ENCODE results near the gene ARID1B. TPM values are rescaled to one million over a fixed set of nuclear protein-coding genes. Genes with fewer than 3 reads are reported as not detected.

The ARID1B gene
- total and polyA plus RNA-seq, 10 donors, result 17.7 to 223 (median 141) TPM

GRCh38 chr6:156878681-156879080, 101.5 kb downstream of the ARID1B start:
- Histone ChIP-seq H3K9me3 (no peaks in the 10 kb centered on the region), H3K27me3 (replicated peaks in 1 of 7) (no peaks in the 10 kb centered on the region), H3K4me3 (no peak overlapping the region), H3K4me1 (peaks cover 21 to 97% (median 59%) of the 10 kb centered on the region in 6 donors), H3K27ac (no peak overlapping the region), H3K36me3 (peaks cover 0 to 9% (median 0%) of the 10 kb centered on the region in 6 donors)
- WGBS, 5 donors, result 81 to 93% (median 88%) methylated on average over 4 of the region's 4 CpGs
- intact Hi-C loops (cut with DNase I; ENCODE audit: low total_unique reads), result no loop called here
- no peak for TF ChIP-seq POLR2A (IDR thresholded peaks at IDR 0.05)
- no peak for TF ChIP-seq CTCF (IDR thresholded peaks at IDR 0.05 in 8 of 11, conservative IDR thresholded peaks at IDR 0.05 in 3 of 11)
- no peak for TF ChIP-seq POLR2AphosphoS5 (IDR thresholded peaks at IDR 0.05)
- no peak for DNase-seq

GRCh38 chr6:156879186-156879585, 102.0 kb downstream of the ARID1B start:
- Histone ChIP-seq H3K4me1 (peaks cover 22 to 97% (median 63%) of the 10 kb centered on the region in 6 donors), H3K27me3 (replicated peaks in 1 of 7) (no peaks in the 10 kb centered on the region), H3K9me3 (no peaks in the 10 kb centered on the region), H3K36me3 (peaks cover 0 to 4% (median 0%) of the 10 kb centered on the region in 6 donors), H3K4me3 (no peak overlapping the region), H3K27ac (no peak overlapping the region)
- TF ChIP-seq CTCF (IDR thresholded peaks at IDR 0.05 in 8 of 11, conservative IDR thresholded peaks at IDR 0.05 in 3 of 11), result no peak
- TF ChIP-seq POLR2AphosphoS5 (IDR thresholded peaks at IDR 0.05), result no peak
- TF ChIP-seq POLR2A (IDR thresholded peaks at IDR 0.05), result no peak
- no peak for DNase-seq
- intact Hi-C loops (cut with DNase I; ENCODE audit: low total_unique reads), result no loop called here
- WGBS, 5 donors, result 86 to 95% (median 89%) methylated on average over 4 of the region's 4 CpGs

GRCh38 chr6:156879591-156879990, 102.4 kb downstream of the ARID1B start:
- Histone ChIP-seq H3K4me3 (no peak overlapping the region), H3K27ac (no peak overlapping the region), H3K4me1 (peaks cover 22 to 97% (median 64%) of the 10 kb centered on the region in 6 donors), H3K27me3 (replicated peaks in 1 of 7) (no peaks in the 10 kb centered on the region), H3K36me3 (no peaks in the 10 kb centered on the region), H3K9me3 (no peaks in the 10 kb centered on the region)
- 75 to 80% (median 77%) methylated on average over 3 of the region's 3 CpGs for WGBS, 5 donors
- TF ChIP-seq POLR2A (IDR thresholded peaks at IDR 0.05) (no peak), POLR2AphosphoS5 (IDR thresholded peaks at IDR 0.05) (no peak), CTCF (IDR thresholded peaks at IDR 0.05 in 8 of 11, conservative IDR thresholded peaks at IDR 0.05 in 3 of 11) (no peak)
- DNase-seq, result no peak
- intact Hi-C loops (cut with DNase I; ENCODE audit: low total_unique reads), result no loop called here

- no peak overlapping the region for H3K4me3 ChIP-seq
- H3K27me3 ChIP-seq (replicated peaks in 1 of 7), result no peaks in the 10 kb centered on the region
- WGBS, 5 donors, result 92 to 99% (median 96%) methylated on average over 3 of the region's 3 CpGs
- no peak overlapping the region for H3K27ac ChIP-seq
- intact Hi-C loops (cut with DNase I; ENCODE audit: low total_unique reads), result no loop called here
- DNase-seq, result no peak
- H3K4me1 ChIP-seq, result peaks cover 25 to 97% (median 68%) of the 10 kb centered on the region in 6 donors
- TF ChIP-seq CTCF (IDR thresholded peaks at IDR 0.05 in 8 of 11, conservative IDR thresholded peaks at IDR 0.05 in 3 of 11) (no peak), POLR2A (IDR thresholded peaks at IDR 0.05) (no peak), POLR2AphosphoS5 (IDR thresholded peaks at IDR 0.05) (no peak)
- H3K36me3 ChIP-seq, result no peaks in the 10 kb centered on the region
- H3K9me3 ChIP-seq, result no peaks in the 10 kb centered on the region
These were observed 103.7 kb downstream of the ARID1B start for GRCh38 chr6:156880913-156881312.
